Tibial nerve (tissue), 4 donors: ENCODE data around the gene P2RY8. TPM values are rescaled to one million over a fixed set of nuclear protein-coding genes. Genes with fewer than 3 reads are reported as not detected.

Experiments
- DNase-seq, 2 donors: peaks; one replicate each; pipeline ENCODE4 v3.0.0-alpha.2; 2019; ENCODE audit warnings: low spot score in 2 of 2
- H3K27ac ChIP-seq, 4 donors: fragments of 200-600 bp; sonication (generic) in 3 of 4; one replicate each; pipeline ENCODE4 v1.5.1; 2017 to 2019; ENCODE audit warnings: mild to moderate bottlenecking in 1 of 4
- H3K27me3 ChIP-seq, 2 donors: fragments of 200-600 bp; sonication (generic) in 1 of 2; one replicate each; pipeline versions ENCODE4 v1.5.1 to v1.6.0; 2017 to 2019
- H3K36me3 ChIP-seq, 3 donors: fragments of 200-600 bp; sonication (generic); one replicate each; pipeline ENCODE4 v1.5.1; 2018 to 2019
- H3K4me1 ChIP-seq, 4 donors: fragments of 200-600 bp; sonication (generic) in 3 of 4; one replicate each; pipeline ENCODE4 v1.5.1; 2017 to 2019
- H3K4me3 ChIP-seq, 4 donors: fragments of 200-600 bp; sonication (generic) in 3 of 4; one replicate each; pipeline ENCODE4 v1.5.1; 2017 to 2019; ENCODE audit warnings: mild to moderate bottlenecking in 1 of 4, moderate library complexity in 1 of 4
- H3K9me3 ChIP-seq, 4 donors: fragments of 200-600 bp; sonication (generic) in 3 of 4; one replicate each; pipeline ENCODE4 v1.5.1; 2017 to 2019
- CTCF ChIP-seq, 5 experiments: fragments of 200-600 bp in 3 of 5; fragments of 450-650 bp in 2 of 5; sonication (generic) in 3 of 5; IDR thresholded peaks; one replicate each; pipeline ENCODE4 v1.5.1; 2016 to 2019; ENCODE audit warnings: antibody characterized with exemption in 5 of 5, mild to moderate bottlenecking in 3 of 5, moderate library complexity in 2 of 5
- EP300 ChIP-seq, 2 donors: sonication (generic); formaldehyde crosslinking; IDR thresholded peaks; one replicate each; pipeline ENCODE4 v1.6.1; 2017; ENCODE audit warnings: antibody characterized with exemption in 2 of 2, mild to moderate bottlenecking in 1 of 2
- POLR2A ChIP-seq, 2 donors: fragments of 450-650 bp; IDR thresholded peaks; one replicate each; pipeline ENCODE4 v1.6.1; 2017; ENCODE audit warnings: antibody characterized with exemption in 2 of 2, mild to moderate bottlenecking in 2 of 2, moderate library complexity in 2 of 2
- WGBS, 2 donors: methylation state at CpG; one replicate each; pipeline ENCODE4 v1.1.5; 2018; 5-methylcytosine and 5-hydroxymethylcytosine counted together
- total RNA-seq, 4 donors: library from RNA; depleted of rRNA; stranded (reverse); fragments of >200 nt; gene quantifications; one replicate each; pipeline ENCODE4 v1.1.0, GENCODE V29; 2016

The P2RY8 gene
- total RNA-seq, 4 donors from 2014 or later, result 0.84 to 2.8 (median 1.2) TPM

GRCh38 chrX:1477801-1478458 is 59.1 kb downstream of the P2RY8 start:
- H3K36me3 ChIP-seq, result no peaks in the 10 kb centered on the region
- H3K9me3 ChIP-seq, result peaks cover 0 to 25% (median 1%) of the 10 kb centered on the region in 4 donors
- no peak for TF ChIP-seq POLR2A (IDR thresholded peaks at IDR 0.05)
- no peak for TF ChIP-seq EP300 (IDR thresholded peaks at IDR 0.05)
- TF ChIP-seq CTCF (IDR thresholded peaks at IDR 0.05), result no peak
- no peak overlapping the region for H3K4me3 ChIP-seq
- no peak for DNase-seq
- WGBS, 2 donors, result 66 to 79% methylated on average over 8 of the region's 8 CpGs
- no peak overlapping the region for H3K27ac ChIP-seq
- no peaks in the 10 kb centered on the region for H3K4me1 ChIP-seq
- no peaks in the 10 kb centered on the region for H3K27me3 ChIP-seq

- no peak for TF ChIP-seq EP300 (IDR thresholded peaks at IDR 0.05)
- TF ChIP-seq CTCF (IDR thresholded peaks at IDR 0.05), result no peak
- TF ChIP-seq POLR2A (IDR thresholded peaks at IDR 0.05), result no peak
- no peak overlapping the region for H3K4me3 ChIP-seq
- 47 to 72% methylated on average over 3 of the region's 3 CpGs for WGBS, 2 donors
- H3K36me3 ChIP-seq, result no peaks in the 10 kb centered on the region
- H3K27me3 ChIP-seq, result no peaks in the 10 kb centered on the region
- H3K27ac ChIP-seq, result no peak overlapping the region
- DNase-seq, result no peak
- peaks cover 0 to 25% (median 1%) of the 10 kb centered on the region in 4 donors for H3K9me3 ChIP-seq
- no peaks in the 10 kb centered on the region for H3K4me1 ChIP-seq
Observed at GRCh38 chrX:1477229-1477628, 59.8 kb downstream of the P2RY8 start.

- Histone ChIP-seq H3K27me3 (no peaks in the 10 kb centered on the region), H3K27ac (no peak overlapping the region), H3K36me3 (no peaks in the 10 kb centered on the region), H3K4me1 (no peaks in the 10 kb centered on the region), H3K9me3 (peaks cover 0 to 25% (median 1%) of the 10 kb centered on the region in 4 donors), H3K4me3 (no peak overlapping the region)
- TF ChIP-seq EP300 (IDR thresholded peaks at IDR 0.05) (no peak), POLR2A (IDR thresholded peaks at IDR 0.05) (no peak), CTCF (IDR thresholded peaks at IDR 0.05) (no peak)
- DNase-seq, result no peak
- WGBS, 2 donors, result 87 to 93% methylated on average over 5 of the region's 5 CpGs
Observed at GRCh38 chrX:1476682-1477081, 60.3 kb downstream of the P2RY8 start.

- DNase-seq, result no peak
Observed at GRCh38 chrX:1475881-1476280, 61.1 kb downstream of the P2RY8 start.

More at GRCh38 chrX:1475881-1476280, 61.1 kb downstream of the P2RY8 start:
- peaks cover 0 to 22% (median 1%) of the 10 kb centered on the region in 4 donors for H3K9me3 ChIP-seq
- H3K4me1 ChIP-seq, result no peaks in the 10 kb centered on the region
- no peak overlapping the region for H3K4me3 ChIP-seq
- TF ChIP-seq POLR2A (IDR thresholded peaks at IDR 0.05) (no peak), EP300 (IDR thresholded peaks at IDR 0.05) (no peak), CTCF (IDR thresholded peaks at IDR 0.05) (no peak)
- no peak overlapping the region for H3K27ac ChIP-seq
- WGBS, 2 donors, result 91 to 100% methylated on average over 1 of the region's 1 CpG
- H3K36me3 ChIP-seq, result no peaks in the 10 kb centered on the region
- H3K27me3 ChIP-seq, result no peaks in the 10 kb centered on the region
